Endothelial cell (in vitro differentiated cells): Measurements from ENCODE around the gene TBP. TPM values are rescaled to one million over a fixed set of nuclear protein-coding genes. Genes with fewer than 3 reads are reported as not detected.

Source experiments
- DNase-seq: peaks from one replicate; pipeline ENCODE4 v3.0.0; 2021; ENCODE audit warnings: low spot score
- H3K27ac Mint-ChIP-seq: one replicate; pipeline ENCODE4 v1.8.0; 2021; ENCODE audit warnings: mixed read lengths, inconsistent platforms; ENCODE audit not compliant: unreplicated experiment
- H3K27me3 Mint-ChIP-seq: one replicate; pipeline ENCODE4 v1.8.0; 2021; ENCODE audit warnings: mild to moderate bottlenecking, moderate library complexity, mixed read lengths, inconsistent platforms; ENCODE audit not compliant: unreplicated experiment
- H3K36me3 Mint-ChIP-seq: one replicate; pipeline ENCODE4 v1.8.0; 2021; ENCODE audit warnings: mild to moderate bottlenecking, low read depth, mixed read lengths, inconsistent platforms; ENCODE audit not compliant: unreplicated experiment
- H3K4me1 Mint-ChIP-seq: one replicate; pipeline ENCODE4 v1.8.0; 2021; ENCODE audit warnings: mild to moderate bottlenecking, mixed read lengths, inconsistent platforms; ENCODE audit not compliant: unreplicated experiment
- H3K4me3 Mint-ChIP-seq: one replicate; pipeline ENCODE4 v1.8.0; 2021; ENCODE audit warnings: mild to moderate bottlenecking, mixed read lengths, inconsistent platforms; ENCODE audit not compliant: unreplicated experiment
- H3K9me3 Mint-ChIP-seq: one replicate; pipeline ENCODE4 v1.8.0; 2021; ENCODE audit warnings: mixed read lengths, inconsistent platforms; ENCODE audit not compliant: unreplicated experiment
- CTCF ChIP-seq: fragments of 200-600 bp; sonication (generic); IDR thresholded peaks from one replicate; pipeline ENCODE4 v1.5.0; 2021; ENCODE audit warnings: antibody characterized with exemption; ENCODE audit not compliant: unreplicated experiment
- total RNA-seq: library from RNA; stranded (reverse); fragmentation: NEBNext Ultra II Directional; extraction: Animal tissue kit (Norgen Biotek cat#: 25700); gene quantifications from one replicate; pipeline ENCODE4 v1.2.1, GENCODE V29; 2021; ENCODE audit not compliant: unreplicated experiment

The TBP gene
- total RNA-seq, 1 donor from 2014 or later: 17.1 TPM

GRCh38 chr6:170537329-170537728 is 16.8 kb upstream of the TBP start:
- Mint-ChIP-seq H3K27me3 (no peaks in the 10 kb centered on the region), H3K36me3 (peaks cover 22% of the 10 kb centered on the region), H3K9me3 (no peaks in the 10 kb centered on the region), H3K27ac (no peak overlapping the region), H3K4me3 (no peak overlapping the region), H3K4me1 (no peaks in the 10 kb centered on the region)
- no peak for TF ChIP-seq CTCF
- DNase-seq: no peak

- TF ChIP-seq CTCF: no peak
- Mint-ChIP-seq H3K4me3 (no peak overlapping the region), H3K36me3 (peaks cover 12% of the 10 kb centered on the region), H3K4me1 (no peaks in the 10 kb centered on the region), H3K9me3 (no peaks in the 10 kb centered on the region), H3K27ac (no peak overlapping the region), H3K27me3 (no peaks in the 10 kb centered on the region)
- DNase-seq: no peak
Measured at GRCh38 chr6:170542031-170542719, 12.0 kb upstream of the TBP start.

- Mint-ChIP-seq H3K27me3 (no peaks in the 10 kb centered on the region), H3K9me3 (no peaks in the 10 kb centered on the region), H3K4me1 (peaks cover 2% of the 10 kb centered on the region), H3K27ac (no peak overlapping the region), H3K36me3 (peaks cover 9% of the 10 kb centered on the region), H3K4me3 (no peak overlapping the region)
- DNase-seq: no peak
- TF ChIP-seq CTCF: no peak
Measured at GRCh38 chr6:170545405-170545804, 8.8 kb upstream of the TBP start.

GRCh38 chr6:170552765-170553533 is 1.2 kb upstream of the TBP start, which contains the start of gene PSMB1:
Gene PSMB1, minus strand, starts transcription at chr6:170553307. Its CDS starts 65 bp downstream, at chr6:170553242.
- H3K27ac Mint-ChIP-seq: no peak within 1 kb of the TSS
- no peak for TF ChIP-seq CTCF

GRCh38 chr6:170553534-170554012 is 596 bp upstream of the TBP start:
- H3K36me3 Mint-ChIP-seq: peaks cover 3% of the 10 kb centered on the region
- no peak for TF ChIP-seq CTCF
- H3K4me3 Mint-ChIP-seq: no peak overlapping the region
- no peak overlapping the region for H3K27ac Mint-ChIP-seq
- peaks cover 7% of the 10 kb centered on the region for H3K4me1 Mint-ChIP-seq
- peak; percentile 23 for DNase-seq
- H3K27me3 Mint-ChIP-seq: no peaks in the 10 kb centered on the region
- H3K9me3 Mint-ChIP-seq: no peaks in the 10 kb centered on the region

More at GRCh38 chr6:170552765-170553533, 1.2 kb upstream of the TBP start, which contains the start of gene PSMB1:
- Mint-ChIP-seq H3K4me3 (no peak within 1 kb of the TSS), H3K9me3 (no peaks in the 10 kb centered on the region), H3K36me3 (no peaks in the 10 kb centered on the region), H3K4me1 (peaks cover 7% of the 10 kb centered on the region), H3K27me3 (no peaks in the 10 kb centered on the region)
- peak; percentile 86 for DNase-seq
